ENCODE data around the gene THOC5. TPM values are rescaled to one million over a fixed set of nuclear protein-coding genes. Genes with fewer than 3 reads are reported as not detected.
"Not testable (repeated sequence)": the region's sequence is repeated elsewhere in the genome, so short reads cannot be mapped to it uniquely, and the experiment has no call there.

Gene THOC5
- total RNA-seq = 39.8 TPM

DNA sequence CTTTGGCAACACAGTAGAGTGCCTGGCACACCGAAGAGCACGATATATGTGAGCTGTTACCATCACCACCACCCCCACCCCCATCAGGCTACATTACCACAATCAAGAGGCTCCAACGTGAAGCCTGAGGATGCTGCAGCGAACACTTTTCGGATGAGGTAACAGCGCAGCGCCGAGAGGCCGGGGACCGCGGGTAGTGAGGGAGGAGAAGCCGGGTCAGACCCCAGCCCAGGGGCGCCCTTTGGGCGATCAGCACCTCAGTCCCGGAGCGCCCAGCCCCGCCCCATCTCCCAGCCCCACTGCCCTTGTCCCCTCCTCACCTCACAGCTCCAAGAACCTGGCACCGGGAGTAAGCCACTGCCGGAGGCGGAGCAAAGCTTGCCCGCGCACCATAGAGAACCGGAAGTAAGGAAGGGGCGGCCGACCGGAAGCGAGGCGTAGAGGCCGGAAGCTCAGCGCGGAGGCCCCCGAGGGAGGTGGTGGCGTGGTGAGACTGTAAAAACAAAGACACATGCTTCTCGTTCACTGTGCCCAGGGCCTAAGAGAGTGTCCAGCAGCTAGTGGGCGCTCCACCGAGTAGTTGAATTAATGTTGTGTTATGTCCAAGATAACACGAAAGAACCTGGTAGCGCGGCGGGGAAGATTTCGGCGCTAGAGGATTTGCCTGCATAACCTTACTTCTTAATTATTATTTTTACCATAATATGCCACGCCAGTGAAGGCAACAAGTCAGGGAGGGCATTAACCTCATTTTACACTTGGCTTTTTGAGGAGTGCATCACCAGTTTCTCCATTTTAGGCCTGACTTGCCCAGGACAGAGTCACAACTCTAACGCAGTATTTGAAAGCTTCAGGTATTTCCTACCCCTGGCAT, at the start of gene THOC5:
TSS of gene THOC5 (minus strand) at position 407 of the 874 bp plus-strand sequence. CDS start 4,610 bp downstream, outside the sequence.
- DNase-seq (ENCODE audit: low spot score) = peak; percentile 95

- no peak for DNase-seq (ENCODE audit: low spot score)
These were observed 45.1 kb upstream of the THOC5 start for GRCh38 chr22:29598684-29599020.

- not testable (repeated sequence) for DNase-seq (ENCODE audit: low spot score)
These were observed 44.5 kb upstream of the THOC5 start for GRCh38 chr22:29597871-29598683.

DNA sequence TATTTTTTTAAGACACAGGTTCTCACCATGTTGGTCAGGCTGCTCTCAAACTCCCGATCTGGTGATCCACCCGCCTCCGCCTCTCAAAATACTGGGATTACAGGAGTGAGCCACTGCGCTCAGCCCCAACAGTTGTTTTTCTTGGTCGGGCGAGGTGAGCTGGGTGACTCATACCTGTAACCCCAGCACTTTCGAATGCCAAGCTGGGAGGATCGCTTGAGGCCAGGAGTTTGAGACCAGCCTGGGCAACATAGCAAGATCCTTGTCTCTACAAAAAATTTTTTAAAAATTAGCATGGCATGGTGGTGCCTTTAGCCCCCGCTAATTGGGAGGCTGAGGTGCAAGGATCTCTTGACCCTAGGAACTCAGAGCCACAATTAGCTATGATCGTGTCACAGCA, 42.9 kb upstream of the THOC5 start:
- no peak for DNase-seq (ENCODE audit: low spot score)

DNA sequence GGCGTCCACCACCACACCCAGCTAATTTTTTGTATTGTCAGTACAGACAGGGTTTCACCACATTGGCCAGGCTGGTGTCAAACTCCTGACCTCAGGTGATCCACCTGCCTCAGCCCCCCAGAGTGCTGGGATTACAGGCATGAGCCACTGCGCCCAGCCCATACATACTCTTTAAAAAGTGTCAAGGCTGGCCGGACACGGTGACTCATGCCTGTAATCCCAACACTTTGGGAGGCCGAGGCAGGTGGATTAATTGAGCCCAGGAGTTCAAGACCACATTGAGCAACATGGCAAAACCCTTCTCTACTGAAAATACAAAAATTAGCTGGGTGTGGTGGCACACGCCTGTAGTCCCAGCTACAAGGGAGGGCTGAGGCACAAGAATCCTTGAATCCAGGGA, 40.9 kb upstream of the THOC5 start:
- DNase-seq (ENCODE audit: low spot score) = not testable (repeated sequence)

GRCh38 chr22:29593923-29594322, 40.4 kb upstream of the THOC5 start:
- no peak for DNase-seq (ENCODE audit: low spot score)

DNA sequence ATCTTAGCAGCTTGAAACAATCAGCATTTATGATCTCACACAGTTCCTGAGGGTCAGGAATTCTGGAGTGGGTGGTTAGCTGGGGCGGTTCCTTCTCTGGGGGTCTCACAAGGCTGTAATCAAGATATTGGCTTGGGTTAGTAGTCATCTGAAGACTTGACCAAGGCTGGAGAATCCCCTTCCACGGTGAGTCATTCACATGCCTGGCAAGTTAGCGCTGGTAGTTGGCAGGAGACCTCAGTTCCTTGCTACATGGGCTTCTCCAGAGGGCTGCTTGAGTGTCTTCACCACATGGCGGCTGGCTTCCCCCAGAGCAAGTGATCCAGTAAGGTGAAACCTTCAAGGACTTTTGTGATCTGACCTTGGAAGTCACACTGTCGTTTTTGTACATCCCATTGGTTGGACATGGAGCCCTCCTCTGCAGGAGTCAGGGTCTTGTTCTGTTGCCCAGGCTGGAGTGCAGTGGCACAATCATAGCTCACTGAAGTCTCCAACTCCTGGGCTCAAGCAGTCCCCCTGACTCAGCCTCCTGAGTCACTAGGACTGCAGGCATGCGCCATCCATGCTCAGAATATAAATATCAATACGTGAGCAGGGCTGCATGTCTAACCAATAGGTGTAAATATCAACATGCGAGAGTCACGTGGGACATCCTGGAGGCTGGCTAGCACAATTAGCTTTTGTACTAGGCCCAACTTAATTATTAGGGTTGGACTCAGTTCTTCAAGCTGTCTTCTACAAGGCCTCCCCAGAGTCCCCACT, 34.6 kb upstream of the THOC5 start:
- no peak for DNase-seq (ENCODE audit: low spot score)

- not testable (repeated sequence) for DNase-seq (ENCODE audit: low spot score)
These were observed 32.7 kb upstream of the THOC5 start for GRCh38 chr22:29586193-29586705.

DNA sequence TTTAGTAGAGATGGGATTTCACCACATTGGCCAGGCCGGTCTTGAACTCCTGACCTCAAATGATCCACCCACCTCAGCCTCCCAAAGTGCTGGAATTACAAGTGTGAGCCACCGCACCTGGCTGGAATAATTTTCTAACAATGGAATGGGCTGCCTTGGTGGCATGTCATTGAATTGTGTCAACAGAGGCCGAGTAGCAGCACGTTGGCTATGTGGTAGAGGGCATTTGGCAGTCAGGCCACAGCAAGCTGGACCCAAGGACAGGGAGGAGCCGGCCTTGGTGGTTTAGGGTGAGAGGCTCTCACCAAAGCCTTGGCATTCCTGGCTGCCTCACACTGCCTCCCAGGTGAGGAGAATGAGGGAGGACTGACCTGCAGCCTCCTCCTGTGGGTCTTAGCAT, 31.4 kb upstream of the THOC5 start:
- DNase-seq (ENCODE audit: low spot score) = no peak

GRCh38 chr22:29581799-29582198, 28.2 kb upstream of the THOC5 start:
- no peak for DNase-seq (ENCODE audit: low spot score)

- no peak for DNase-seq (ENCODE audit: low spot score)
These were observed 26.7 kb upstream of the THOC5 start for GRCh38 chr22:29580200-29580810.

- DNase-seq (ENCODE audit: low spot score) = no peak
These were observed 25.1 kb upstream of the THOC5 start for GRCh38 chr22:29578462-29579200.

- DNase-seq (ENCODE audit: low spot score) = no peak
These were observed 21.3 kb upstream of the THOC5 start for GRCh38 chr22:29574762-29575450.

DNA sequence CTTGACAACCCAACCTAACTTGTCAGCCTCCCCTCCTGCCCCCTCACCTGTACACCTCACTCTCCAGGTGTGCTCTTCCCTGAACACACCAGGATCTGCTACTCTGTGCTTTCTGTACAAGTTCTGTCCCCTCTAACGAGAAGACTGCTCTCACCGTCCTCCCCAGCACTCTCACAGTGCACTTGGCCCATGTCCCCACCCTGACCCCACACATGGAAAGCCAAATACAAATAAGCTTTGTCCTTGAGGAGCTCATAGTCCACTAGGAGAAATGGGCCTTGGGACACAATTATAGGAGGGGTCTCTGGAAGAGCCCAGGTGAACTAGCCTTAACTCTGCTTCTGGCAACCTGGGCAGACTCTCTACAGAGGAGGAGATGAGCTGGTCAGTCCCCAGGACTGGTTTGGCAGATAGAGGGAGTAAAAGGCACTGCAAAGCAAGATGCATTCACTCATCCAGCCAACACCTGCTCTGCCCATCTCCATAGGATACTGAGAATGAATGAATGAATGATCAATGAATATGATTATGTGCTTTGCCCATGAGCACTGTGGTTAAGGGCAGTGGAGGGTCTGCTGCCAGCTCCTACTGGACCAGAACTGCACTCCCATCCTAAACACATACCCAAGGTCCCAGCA, 17.5 kb upstream of the THOC5 start:
- no peak for DNase-seq (ENCODE audit: low spot score)

DNA sequence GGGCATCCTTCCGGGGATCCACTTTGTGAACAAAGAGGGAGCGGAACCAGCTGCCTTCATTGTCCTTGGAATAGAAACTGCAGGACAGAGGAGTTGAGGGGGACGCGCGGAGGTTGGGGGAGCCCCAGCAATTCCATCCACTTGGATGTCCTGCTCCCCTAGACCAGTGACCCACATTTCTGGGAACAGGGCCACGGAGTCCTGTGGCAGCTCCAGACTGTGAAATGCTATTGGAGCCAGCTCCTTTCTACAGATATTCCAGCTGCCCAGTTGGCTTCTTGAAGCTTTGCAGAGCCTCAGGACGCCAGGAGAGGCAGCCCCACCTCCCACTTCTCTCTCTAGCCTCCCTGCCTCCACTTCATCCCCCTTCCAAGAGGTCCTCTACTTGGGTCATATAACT, 16.9 kb upstream of the THOC5 start:
- DNase-seq (ENCODE audit: low spot score) = no peak

DNA sequence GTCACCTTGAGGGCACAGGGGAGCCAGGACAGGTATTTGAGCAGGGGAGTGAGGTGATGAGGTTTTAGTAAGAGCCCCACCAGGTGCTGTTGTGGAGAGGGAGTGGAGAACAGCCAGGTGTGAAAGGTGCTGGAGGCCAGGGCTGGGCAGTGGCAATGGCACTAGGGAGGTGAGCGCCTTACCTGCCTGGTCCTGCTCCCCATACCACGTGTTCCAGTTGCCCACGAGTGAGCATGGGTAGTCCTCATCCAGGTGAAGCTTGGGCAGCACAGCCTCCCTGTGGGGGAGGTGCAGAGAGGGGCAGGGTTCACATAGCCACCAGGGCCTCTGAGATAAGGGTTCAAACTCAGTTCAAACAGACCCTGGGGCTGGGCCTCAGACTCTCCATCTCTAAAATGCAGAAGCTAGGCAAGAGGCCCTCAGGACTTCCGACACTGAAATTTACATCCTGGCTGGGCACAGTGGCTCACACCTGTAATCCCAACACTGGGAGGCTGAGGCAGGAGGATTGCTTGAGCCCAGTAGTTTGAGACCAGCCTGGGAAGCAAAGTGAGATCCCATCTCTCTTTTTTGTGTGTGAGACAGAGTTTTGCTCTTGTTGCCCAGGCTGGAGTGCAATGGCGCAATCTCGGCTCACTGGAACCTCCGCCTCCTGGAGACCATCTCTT, 15.6 kb upstream of the THOC5 start:
- DNase-seq (ENCODE audit: low spot score) = no peak

DNA sequence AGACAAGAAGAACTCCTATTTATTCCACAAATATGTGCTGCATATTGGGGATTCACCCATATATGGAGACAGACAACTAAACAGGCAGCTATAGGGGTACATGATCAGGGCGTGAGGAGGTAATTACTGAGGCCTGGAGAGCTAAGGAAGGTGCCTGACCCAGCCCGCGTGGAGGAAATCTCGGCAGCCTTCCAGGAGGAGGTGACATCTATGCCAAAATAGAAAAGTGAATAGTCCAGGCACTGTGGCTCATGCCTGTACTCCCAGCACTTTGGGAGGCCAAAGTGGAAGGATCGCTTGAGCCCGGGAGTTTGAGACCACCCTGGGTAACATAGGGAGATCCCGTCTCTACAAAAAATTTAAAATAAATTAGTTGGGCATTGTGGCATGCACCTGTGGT, 13.8 kb upstream of the THOC5 start:
- no peak for DNase-seq (ENCODE audit: low spot score)

- not testable (repeated sequence) for DNase-seq (ENCODE audit: low spot score)
These were observed 13.0 kb upstream of the THOC5 start for GRCh38 chr22:29566513-29566912.
